ENCODE results near the gene LMBRD1.
A peak's percentile ranks its signal among the peaks of the same experiment; 100 is the strongest.

GRCh38 chr6:69729870-69730449, 66.8 kb downstream of the LMBRD1 start:
- TF ChIP-seq, protein P1, sequence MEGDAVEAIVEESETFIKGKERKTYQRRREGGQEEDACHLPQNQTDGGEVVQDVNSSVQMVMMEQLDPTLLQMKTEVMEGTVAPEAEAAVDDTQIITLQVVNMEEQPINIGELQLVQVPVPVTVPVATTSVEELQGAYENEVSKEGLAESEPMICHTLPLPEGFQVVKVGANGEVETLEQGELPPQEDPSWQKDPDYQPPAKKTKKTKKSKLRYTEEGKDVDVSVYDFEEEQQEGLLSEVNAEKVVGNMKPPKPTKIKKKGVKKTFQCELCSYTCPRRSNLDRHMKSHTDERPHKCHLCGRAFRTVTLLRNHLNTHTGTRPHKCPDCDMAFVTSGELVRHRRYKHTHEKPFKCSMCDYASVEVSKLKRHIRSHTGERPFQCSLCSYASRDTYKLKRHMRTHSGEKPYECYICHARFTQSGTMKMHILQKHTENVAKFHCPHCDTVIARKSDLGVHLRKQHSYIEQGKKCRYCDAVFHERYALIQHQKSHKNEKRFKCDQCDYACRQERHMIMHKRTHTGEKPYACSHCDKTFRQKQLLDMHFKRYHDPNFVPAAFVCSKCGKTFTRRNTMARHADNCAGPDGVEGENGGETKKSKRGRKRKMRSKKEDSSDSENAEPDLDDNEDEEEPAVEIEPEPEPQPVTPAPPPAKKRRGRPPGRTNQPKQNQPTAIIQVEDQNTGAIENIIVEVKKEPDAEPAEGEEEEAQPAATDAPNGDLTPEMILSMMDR (conservative IDR thresholded peaks at IDR 0.05; ENCODE audit: low read length) = peak; percentile 68
- no peak for TF ChIP-seq EZH2phosphoT487 (IDR thresholded peaks at IDR 0.05; ENCODE audit: borderline replicate concordance)
